Transverse colon (tissue), 4 donors: ENCODE measurements around the gene LKAAEAR1. TPM values are rescaled to one million over a fixed set of nuclear protein-coding genes. Genes with fewer than 3 reads are reported as not detected.

Experiments
- DNase-seq: peaks from one replicate; pipeline ENCODE4 v3.0.0-alpha.2; 2019
- H3K27ac ChIP-seq, 4 donors: fragments of 200-600 bp; sonication (generic); 2 replicates each; pipeline ENCODE4 v1.5.1; 2016 to 2018; ENCODE audit warnings: inconsistent platforms in 4 of 4
- H3K27me3 ChIP-seq: fragments of 200-600 bp; sonication (generic); 2 replicates; pipeline ENCODE4 v1.5.1; 2017; ENCODE audit warnings: inconsistent platforms
- H3K36me3 ChIP-seq, 4 donors: fragments of 200-600 bp; sonication (generic); 2 replicates each; pipeline ENCODE4 v1.5.1; 2017 to 2019; ENCODE audit warnings: inconsistent platforms in 4 of 4
- H3K4me1 ChIP-seq, 4 donors: fragments of 200-600 bp; sonication (generic); 2 replicates each; pipeline ENCODE4 v1.5.1; 2017 to 2020; ENCODE audit warnings: inconsistent platforms in 4 of 4
- H3K4me3 ChIP-seq, 4 donors: fragments of 200-600 bp; sonication (generic); 1 replicate in 1 of 4; 2 replicates in 3 of 4; pipeline versions ENCODE4 v1.5.1 to v1.6.1; 2017 to 2019; ENCODE audit warnings: inconsistent platforms in 4 of 4
- H3K9me3 ChIP-seq, 2 donors: fragments of 200-600 bp; sonication (generic); 2 replicates each; pipeline ENCODE4 v1.5.1; 2017 to 2019; ENCODE audit warnings: inconsistent platforms in 2 of 2
- EP300 ChIP-seq: sonication (generic); formaldehyde crosslinking; IDR thresholded peaks from one replicate; pipeline ENCODE4 v1.6.1; 2017; ENCODE audit warnings: antibody characterized with exemption, low read depth
- POLR2A ChIP-seq: fragments of 450-650 bp; IDR thresholded peaks from one replicate; pipeline ENCODE4 v1.6.1; 2016; ENCODE audit warnings: antibody characterized with exemption, mild to moderate bottlenecking, moderate library complexity
- POLR2AphosphoS5 ChIP-seq, 3 donors: sonication (generic); formaldehyde crosslinking; IDR thresholded peaks; one replicate each; pipeline ENCODE4 v1.6.1; 2016; ENCODE audit warnings: antibody characterized with exemption in 3 of 3
- WGBS, 2 donors: methylation state at CpG; one replicate each; pipeline ENCODE4 v1.1.5; 2018; ENCODE audit warnings: low coverage in 1 of 2; 5-methylcytosine and 5-hydroxymethylcytosine counted together
- in situ Hi-C, 4 donors: fragments of 200-750 bp; cut with MboI; loops; one replicate each; pipeline versions ENCODE4 v1.15.0 to v1.15.1; 2017; ENCODE audit warnings: low sequenced_read_pairs in 3 of 4, low pct_ligation_motif_present in 1 of 4, low pct_unique_long_range_greater_than_20kb in 1 of 4
- intact Hi-C: fragments of 100-400 bp; cut with DNase I; formaldehyde crosslinking; loops from one replicate; pipeline ENCODE4 v1.15.1; 2023; ENCODE audit warnings: low total_unique reads
- total RNA-seq, 4 donors: library from RNA; depleted of rRNA; stranded (reverse); fragments of >200 nt; gene quantifications; one replicate each; pipeline ENCODE4 v1.1.0, GENCODE V29; 2016
- TF ChIP-seq, protein P1 (sequence below), 5 experiments: fragments of 200-600 bp in 3 of 5; fragments of 450-650 bp in 2 of 5; sonication (generic) in 3 of 5; IDR thresholded peaks; 1 replicate in 2 of 5; 2 replicates in 3 of 5; pipeline ENCODE4 v1.5.1; 2016 to 2017; ENCODE audit warnings: antibody characterized with exemption in 5 of 5, inconsistent platforms in 3 of 5, mild to moderate bottlenecking in 2 of 5, moderate library complexity in 1 of 5

The LKAAEAR1 gene
- total RNA-seq, 4 donors from 2014 or later: not detected

GRCh38 chr20:64049060-64049877 is 34.9 kb downstream of the LKAAEAR1 start, which contains the start of gene SOX18:
Gene SOX18, minus strand, starts transcription at chr20:64049639. Its CDS starts 123 bp downstream, at chr20:64049516.
- peak within 1 kb of the TSS in 2 of 4 donors; percentile 17 to 30 for H3K4me3 ChIP-seq
- DNase-seq: no peak
- in situ Hi-C loops: no loop called here
- intact Hi-C loops: no loop called here
- peaks cover 98% of the 10 kb centered on the region for H3K27me3 ChIP-seq
- H3K27ac ChIP-seq: peak within 1 kb of the TSS; percentile 13 to 51 (median 26)
- TF ChIP-seq EP300: no peak
- TF ChIP-seq, protein P1, sequence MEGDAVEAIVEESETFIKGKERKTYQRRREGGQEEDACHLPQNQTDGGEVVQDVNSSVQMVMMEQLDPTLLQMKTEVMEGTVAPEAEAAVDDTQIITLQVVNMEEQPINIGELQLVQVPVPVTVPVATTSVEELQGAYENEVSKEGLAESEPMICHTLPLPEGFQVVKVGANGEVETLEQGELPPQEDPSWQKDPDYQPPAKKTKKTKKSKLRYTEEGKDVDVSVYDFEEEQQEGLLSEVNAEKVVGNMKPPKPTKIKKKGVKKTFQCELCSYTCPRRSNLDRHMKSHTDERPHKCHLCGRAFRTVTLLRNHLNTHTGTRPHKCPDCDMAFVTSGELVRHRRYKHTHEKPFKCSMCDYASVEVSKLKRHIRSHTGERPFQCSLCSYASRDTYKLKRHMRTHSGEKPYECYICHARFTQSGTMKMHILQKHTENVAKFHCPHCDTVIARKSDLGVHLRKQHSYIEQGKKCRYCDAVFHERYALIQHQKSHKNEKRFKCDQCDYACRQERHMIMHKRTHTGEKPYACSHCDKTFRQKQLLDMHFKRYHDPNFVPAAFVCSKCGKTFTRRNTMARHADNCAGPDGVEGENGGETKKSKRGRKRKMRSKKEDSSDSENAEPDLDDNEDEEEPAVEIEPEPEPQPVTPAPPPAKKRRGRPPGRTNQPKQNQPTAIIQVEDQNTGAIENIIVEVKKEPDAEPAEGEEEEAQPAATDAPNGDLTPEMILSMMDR (IDR thresholded peaks at IDR 0.05): no peak
- TF ChIP-seq POLR2A: no peak
- TF ChIP-seq POLR2AphosphoS5 (IDR thresholded peaks at IDR 0.05): peak in 1 of 3 donors; percentile 17
- no peaks in the 10 kb centered on the region for H3K36me3 ChIP-seq
- 2% methylated on average over 28 of the region's 111 CpGs; no CpG with 5 or more reads in 1 of the 2 donors for WGBS, 2 donors
- H3K4me1 ChIP-seq: peaks cover 0 to 5% (median 4%) of the 10 kb centered on the region in 4 donors
- H3K9me3 ChIP-seq: no peaks in the 10 kb centered on the region

DNA sequence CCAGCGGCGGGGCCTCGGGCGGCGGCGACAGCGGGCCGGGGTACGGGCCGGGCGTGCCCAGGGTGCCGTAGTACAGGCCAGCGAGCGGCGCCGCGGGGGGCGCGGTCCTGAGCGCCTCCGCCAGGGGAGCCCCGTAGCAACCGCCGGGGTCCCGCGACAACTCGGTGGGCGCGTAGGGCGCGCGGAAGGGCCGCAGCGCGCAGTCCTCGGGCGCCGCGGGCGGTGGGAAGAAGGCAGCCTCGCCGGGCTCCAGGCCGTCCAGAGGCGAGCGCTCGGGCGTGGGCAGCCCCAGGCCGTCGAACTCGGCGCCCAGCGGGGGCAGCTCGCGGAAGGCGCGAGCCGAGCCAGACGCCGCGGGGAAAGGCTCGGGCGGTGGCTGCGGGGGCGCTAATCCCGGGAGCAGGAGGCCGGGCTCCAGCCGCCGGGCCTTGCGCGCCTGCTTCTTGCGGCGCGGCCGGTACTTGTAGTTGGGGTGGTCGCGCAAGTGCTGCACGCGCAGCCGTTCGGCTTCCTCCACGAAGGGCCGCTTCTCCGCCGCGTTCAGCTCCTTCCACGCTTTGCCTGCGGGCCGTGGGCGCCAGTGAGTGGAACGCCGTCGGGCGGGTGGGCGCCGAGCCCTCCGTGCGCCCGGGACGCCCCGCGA is 35.7 kb downstream of the LKAAEAR1 start:
- DNase-seq: no peak
- H3K4me1 ChIP-seq: peaks cover 0 to 5% (median 4%) of the 10 kb centered on the region in 4 donors
- 10% methylated on average over 28 of the region's 101 CpGs; no CpG with 5 or more reads in 1 of the 2 donors for WGBS, 2 donors
- intact Hi-C loops: no loop called here
- TF ChIP-seq, protein P1 (IDR thresholded peaks at IDR 0.05): no peak
- TF ChIP-seq EP300 (no peak), POLR2AphosphoS5 (IDR thresholded peaks at IDR 0.05) (no peak), POLR2A (no peak)
- H3K9me3 ChIP-seq: no peaks in the 10 kb centered on the region
- no peaks in the 10 kb centered on the region for H3K36me3 ChIP-seq
- H3K27ac ChIP-seq: no peak overlapping the region
- H3K4me3 ChIP-seq: peak overlapping the region in 2 of 4 donors; percentile 17 to 30
- in situ Hi-C loops: no loop called here
- peaks cover 98% of the 10 kb centered on the region for H3K27me3 ChIP-seq

DNA sequence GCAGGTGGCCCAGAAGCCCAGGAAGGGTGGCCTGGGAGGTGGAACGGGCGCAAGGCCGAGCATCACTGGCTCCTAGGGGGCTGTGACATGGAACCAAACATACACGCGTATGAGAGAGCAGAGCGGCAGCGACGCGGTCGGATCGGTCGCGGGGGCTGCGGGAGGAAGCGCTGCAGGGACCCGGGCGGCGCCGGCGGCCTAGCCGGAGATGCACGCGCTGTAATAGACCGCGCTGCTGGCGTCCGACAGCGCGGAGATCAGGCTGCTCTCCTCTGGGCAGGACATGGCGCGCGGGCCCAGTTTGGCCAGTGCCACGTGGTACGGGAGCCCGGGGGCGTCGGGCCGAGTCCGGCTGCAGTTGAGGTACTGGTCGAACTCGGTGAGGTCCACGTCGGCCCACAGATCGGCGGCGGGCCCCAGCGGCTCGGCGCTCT is 36.2 kb downstream of the LKAAEAR1 start:
- intact Hi-C loops (no loop called here), in situ Hi-C loops (no loop called here)
- TF ChIP-seq POLR2AphosphoS5 (IDR thresholded peaks at IDR 0.05) (no peak), POLR2A (no peak), EP300 (no peak)
- TF ChIP-seq, protein P1 (IDR thresholded peaks at IDR 0.05): no peak
- peak overlapping the region in 2 of 4 donors; percentile 1 to 17 for H3K4me3 ChIP-seq
- H3K4me1 ChIP-seq: peaks cover 0 to 5% (median 4%) of the 10 kb centered on the region in 4 donors
- DNase-seq: no peak
- H3K27ac ChIP-seq: no peak overlapping the region
- H3K9me3 ChIP-seq: no peaks in the 10 kb centered on the region
- WGBS, 2 donors: 37% methylated on average over 46 of the region's 49 CpGs; no CpG with 5 or more reads in 1 of the 2 donors
- peaks cover 96% of the 10 kb centered on the region for H3K27me3 ChIP-seq
- no peaks in the 10 kb centered on the region for H3K36me3 ChIP-seq

GRCh38 chr20:64047046-64047389 is 37.2 kb downstream of the LKAAEAR1 start:
- DNase-seq: no peak
- Histone ChIP-seq H3K36me3 (no peaks in the 10 kb centered on the region), H3K27ac (no peak overlapping the region), H3K4me3 (no peak overlapping the region), H3K27me3 (peaks cover 92% of the 10 kb centered on the region), H3K9me3 (no peaks in the 10 kb centered on the region), H3K4me1 (peaks cover 4 to 10% (median 9%) of the 10 kb centered on the region in 4 donors)
- WGBS, 2 donors: 82% methylated on average over 8 of the region's 8 CpGs; no CpG with 5 or more reads in 1 of the 2 donors
- intact Hi-C loops: no loop called here
- in situ Hi-C loops: no loop called here
- TF ChIP-seq, protein P1 (IDR thresholded peaks at IDR 0.05): no peak
- TF ChIP-seq POLR2A (no peak), EP300 (no peak), POLR2AphosphoS5 (IDR thresholded peaks at IDR 0.05) (no peak)
